Large intestine (tissue), 12 donors: Measurements from ENCODE around the gene PTGFR. TPM values are rescaled to one million over a fixed set of nuclear protein-coding genes. Genes with fewer than 3 reads are reported as not detected.

Source experiments
- DNase-seq, 2 donors: peaks; one replicate each; pipeline versions ENCODE4 v3.0.0 to v3.0.0-alpha.2; 2013
- H3K27ac ChIP-seq: one replicate; pipeline ENCODE4 v1.5.1; 2013; ENCODE audit warnings: low read length
- H3K27me3 ChIP-seq: 2 replicates; pipeline ENCODE4 v1.6.1; 2013; ENCODE audit warnings: low read length; ENCODE audit not compliant: control insufficient read depth, insufficient read depth
- H3K36me3 ChIP-seq: 2 replicates; pipeline ENCODE4 v1.6.1; 2013; ENCODE audit warnings: low read length; ENCODE audit not compliant: control insufficient read depth, insufficient read depth
- H3K4me1 ChIP-seq: one replicate; pipeline ENCODE4 v1.6.1; 2013; ENCODE audit warnings: low read length; ENCODE audit not compliant: control insufficient read depth, insufficient read depth
- H3K4me3 ChIP-seq: one replicate; pipeline ENCODE4 v1.5.1; 2013; ENCODE audit warnings: low read length
- H3K9me3 ChIP-seq: one replicate; pipeline ENCODE4 v1.6.1; 2013; ENCODE audit warnings: mild to moderate bottlenecking, low read depth, low read length, moderate library complexity; ENCODE audit not compliant: control insufficient read depth
- WGBS: methylation state at CpG from one replicate; pipeline ENCODE4 v1.1.5; 2013; ENCODE audit warnings: low lambda C conversion rate; ENCODE audit not compliant: insufficient coverage; 5-methylcytosine and 5-hydroxymethylcytosine counted together
- long read RNA-seq, 11 donors: transcript quantifications; one replicate each; lab custom pipeline, GENCODE V29; 2026
- polyA plus RNA-seq: library from polyadenylated mRNA; unstranded; fragments of 120-200 nt; gene quantifications from one replicate; pipeline ENCODE4 v1.2.1, GENCODE V29; 2013

Gene PTGFR
- 1.3 TPM for polyA plus RNA-seq
- long read RNA-seq, donor 1: 0 reads
- long read RNA-seq, donor 2: 0 reads
- long read RNA-seq, donor 3: 0 reads
- long read RNA-seq, donor 4: 0 reads
- long read RNA-seq, donor 5: 0 reads
- long read RNA-seq, donor 6: 0 reads
- long read RNA-seq, donor 7, full-length matches to known transcripts: 1 of 1 reads
- long read RNA-seq, donor 7, partial matches to known transcripts: 0 of 1 reads
- long read RNA-seq, donor 7, other reads (novel, unspliced or antisense): 0 of 1 reads
- long read RNA-seq, donor 8: 0 reads
- long read RNA-seq, donor 9: 0 reads
- long read RNA-seq, donor 10: 0 reads
- long read RNA-seq, donor 11: 0 reads

DNA sequence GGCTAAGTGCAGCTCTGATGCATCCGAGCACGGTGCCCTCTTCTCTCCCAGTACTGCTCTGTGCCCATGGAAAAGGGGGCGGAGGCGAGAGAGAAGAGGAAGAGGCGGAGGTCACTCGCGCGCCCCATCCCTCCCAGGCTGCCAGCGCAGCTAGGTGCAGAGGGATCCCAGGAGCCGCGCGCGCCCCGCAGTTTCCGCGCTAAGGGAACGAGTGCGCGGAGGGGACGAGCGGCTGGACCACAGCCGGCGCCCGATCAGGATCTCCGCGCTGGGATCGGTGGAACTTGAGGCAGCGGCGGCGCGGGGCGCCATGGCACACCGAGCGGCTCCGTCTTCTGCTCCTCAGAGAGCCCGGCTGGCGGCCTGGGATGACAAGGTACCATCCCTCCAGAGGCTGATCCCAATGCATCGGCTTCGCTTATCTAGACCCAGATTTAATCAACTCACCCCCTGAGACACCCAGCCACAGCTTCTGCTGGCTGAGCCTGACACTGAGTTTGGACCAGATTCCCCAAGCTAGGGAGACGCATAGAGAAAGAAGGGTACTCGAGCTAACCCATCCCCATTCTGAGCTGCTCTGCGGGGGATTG is at the start of gene PTGFR:
Gene PTGFR, plus strand, starts transcription at position 114 of the 590 bp plus-strand sequence. CDS start 1,770 bp downstream, outside the sequence.
- Histone ChIP-seq H3K27ac (peak within 1 kb of the TSS; percentile 2), H3K4me1 (no peaks in the 10 kb centered on the region), H3K27me3 (peaks cover 27% of the 10 kb centered on the region), H3K36me3 (no peaks in the 10 kb centered on the region), H3K9me3 (no peaks in the 10 kb centered on the region), H3K4me3 (peak within 1 kb of the TSS; percentile 32)
- DNase-seq: peak in 1 of 2 donors; percentile 14
- WGBS: no CpG with 5 or more reads among the region's 42 CpGs

GRCh38 chr1:78441921-78442320 is 48.9 kb upstream of the PTGFR start:
- Histone ChIP-seq H3K27me3 (no peaks in the 10 kb centered on the region), H3K36me3 (no peaks in the 10 kb centered on the region), H3K9me3 (no peaks in the 10 kb centered on the region), H3K4me3 (no peak overlapping the region), H3K27ac (no peak overlapping the region), H3K4me1 (no peaks in the 10 kb centered on the region)
- DNase-seq: no peak
- WGBS: 100% methylated on average over 1 of the region's 3 CpGs

- Histone ChIP-seq H3K4me3 (no peak overlapping the region), H3K9me3 (no peaks in the 10 kb centered on the region), H3K4me1 (no peaks in the 10 kb centered on the region), H3K36me3 (no peaks in the 10 kb centered on the region), H3K27ac (no peak overlapping the region), H3K27me3 (no peaks in the 10 kb centered on the region)
- no peak for DNase-seq
These were observed 43.7 kb upstream of the PTGFR start for GRCh38 chr1:78447086-78447485.

- Histone ChIP-seq H3K4me1 (no peaks in the 10 kb centered on the region), H3K27ac (no peak overlapping the region), H3K36me3 (no peaks in the 10 kb centered on the region), H3K27me3 (no peaks in the 10 kb centered on the region), H3K4me3 (no peak overlapping the region), H3K9me3 (peaks cover 5% of the 10 kb centered on the region)
- no CpG with 5 or more reads among the region's 1 CpG for whole genome bisulfite sequencing
- DNase-seq: no peak
These were observed 26.3 kb upstream of the PTGFR start for GRCh38 chr1:78464449-78464891.

- H3K4me3 ChIP-seq: no peak overlapping the region
- H3K4me1 ChIP-seq: no peaks in the 10 kb centered on the region
- H3K9me3 ChIP-seq: peaks cover 5% of the 10 kb centered on the region
- no peak for DNase-seq
- no peaks in the 10 kb centered on the region for H3K36me3 ChIP-seq
- no CpG with 5 or more reads among the region's 1 CpG for WGBS
- no peaks in the 10 kb centered on the region for H3K27me3 ChIP-seq
- no peak overlapping the region for H3K27ac ChIP-seq
These were observed 25.6 kb upstream of the PTGFR start for GRCh38 chr1:78465143-78465542.

DNA sequence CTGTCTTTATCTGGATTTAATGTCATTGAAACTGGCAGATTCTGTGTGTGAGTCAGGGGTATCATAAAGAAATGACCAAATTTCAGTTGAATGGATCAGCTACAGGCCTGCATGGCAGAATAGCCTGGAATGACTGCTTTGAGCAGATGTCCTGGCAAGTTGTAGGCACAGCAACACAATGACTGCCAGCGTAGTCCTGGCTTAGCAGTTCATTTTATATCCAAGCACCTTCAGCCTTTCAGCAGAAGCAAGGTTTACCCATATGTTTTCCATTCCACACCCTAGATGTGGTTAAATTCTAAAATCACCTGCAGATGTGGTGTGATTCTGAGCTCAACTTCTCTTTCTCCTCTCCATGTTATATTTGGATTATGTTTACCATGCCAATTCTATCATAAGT is 22.3 kb upstream of the PTGFR start:
- Histone ChIP-seq H3K27ac (no peak overlapping the region), H3K9me3 (no peaks in the 10 kb centered on the region), H3K27me3 (no peaks in the 10 kb centered on the region), H3K36me3 (no peaks in the 10 kb centered on the region), H3K4me1 (no peaks in the 10 kb centered on the region), H3K4me3 (no peak overlapping the region)
- WGBS: no CpG with 5 or more reads among the region's 1 CpG
- DNase-seq: no peak

GRCh38 chr1:78469576-78469975 is 21.2 kb upstream of the PTGFR start:
- H3K36me3 ChIP-seq: no peaks in the 10 kb centered on the region
- no CpG with 5 or more reads among the region's 1 CpG for WGBS
- H3K27me3 ChIP-seq: no peaks in the 10 kb centered on the region
- H3K4me1 ChIP-seq: no peaks in the 10 kb centered on the region
- DNase-seq: no peak
- H3K9me3 ChIP-seq: no peaks in the 10 kb centered on the region
- H3K27ac ChIP-seq: no peak overlapping the region
- H3K4me3 ChIP-seq: no peak overlapping the region

- no peaks in the 10 kb centered on the region for H3K9me3 ChIP-seq
- no peaks in the 10 kb centered on the region for H3K4me1 ChIP-seq
- no peak for DNase-seq
- no peak overlapping the region for H3K4me3 ChIP-seq
- H3K36me3 ChIP-seq: no peaks in the 10 kb centered on the region
- H3K27me3 ChIP-seq: no peaks in the 10 kb centered on the region
- WGBS: no CpG with 5 or more reads among the region's 2 CpGs
- no peak overlapping the region for H3K27ac ChIP-seq
These were observed 18.7 kb upstream of the PTGFR start for GRCh38 chr1:78471890-78472620.

DNA sequence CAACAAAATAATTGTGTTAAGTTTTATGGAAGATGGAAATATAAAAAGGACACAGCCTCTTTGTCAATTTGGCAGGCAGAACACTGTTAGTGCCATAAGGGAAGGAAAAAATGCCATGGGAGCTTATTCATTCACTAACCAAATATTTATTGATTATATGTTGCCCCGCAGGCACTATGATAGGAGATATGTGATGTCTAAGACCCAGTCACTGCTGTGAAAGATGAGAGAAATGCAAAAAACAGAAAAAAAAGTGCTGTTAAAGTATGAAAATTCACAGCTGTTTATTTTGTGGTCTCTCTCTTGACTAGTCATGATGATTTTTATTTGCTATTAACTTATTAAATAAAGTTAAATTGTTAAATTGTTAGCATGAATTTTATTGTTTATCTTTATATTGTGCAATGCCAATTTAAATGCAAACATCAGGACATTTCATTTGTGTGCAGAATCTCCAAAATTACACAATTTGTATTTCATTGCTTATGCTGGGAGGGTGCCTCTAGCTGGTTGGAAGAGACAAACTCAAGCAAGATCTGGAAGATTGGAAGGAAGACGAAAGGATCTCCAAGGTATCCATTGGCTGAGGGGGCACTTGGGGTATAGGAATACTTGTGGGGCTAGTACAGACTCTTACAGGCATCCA is 17.8 kb upstream of the PTGFR start:
- 43% methylated on average over 1 of the region's 2 CpGs for WGBS
- Histone ChIP-seq H3K4me3 (no peak overlapping the region), H3K27ac (no peak overlapping the region), H3K36me3 (no peaks in the 10 kb centered on the region), H3K9me3 (no peaks in the 10 kb centered on the region), H3K4me1 (no peaks in the 10 kb centered on the region), H3K27me3 (no peaks in the 10 kb centered on the region)
- no peak for DNase-seq

- Histone ChIP-seq H3K4me1 (no peaks in the 10 kb centered on the region), H3K27ac (no peak overlapping the region), H3K27me3 (no peaks in the 10 kb centered on the region), H3K9me3 (no peaks in the 10 kb centered on the region), H3K4me3 (no peak overlapping the region), H3K36me3 (no peaks in the 10 kb centered on the region)
- DNase-seq: no peak
These were observed 16.7 kb upstream of the PTGFR start for GRCh38 chr1:78474092-78474491.
